ENCODE results near the gene MRC2. TPM values are rescaled to one million over a fixed set of nuclear protein-coding genes. Genes with fewer than 3 reads are reported as not detected.
A peak's percentile ranks its signal among the peaks of the same experiment; 100 is the strongest.

The MRC2 gene
- total RNA-seq, 1 donor from 2014 or later = 418 TPM

- no peaks in the 10 kb centered on the region for H3K27me3 Mint-ChIP-seq (ENCODE audit: unreplicated experiment)
- TF ChIP-seq CTCF (IDR thresholded peaks at IDR 0.05) = no peak
- DNase-seq (ENCODE audit: extremely low spot score, unreplicated experiment) = no peak
- peaks cover 12% of the 10 kb centered on the region for H3K36me3 Mint-ChIP-seq (ENCODE audit: unreplicated experiment)
- H3K4me3 Mint-ChIP-seq (ENCODE audit: unreplicated experiment) = no peak overlapping the region
- H3K27ac Mint-ChIP-seq (ENCODE audit: unreplicated experiment) = peak overlapping the region; percentile 72
- H3K9me3 Mint-ChIP-seq (ENCODE audit: unreplicated experiment) = no peaks in the 10 kb centered on the region
- H3K4me1 Mint-ChIP-seq (ENCODE audit: unreplicated experiment) = peaks cover 66% of the 10 kb centered on the region
These were observed 21.5 kb downstream of the MRC2 start for GRCh38 chr17:62648956-62649294.

- H3K4me1 Mint-ChIP-seq (ENCODE audit: unreplicated experiment) = peaks cover 67% of the 10 kb centered on the region
- no peak for TF ChIP-seq CTCF (IDR thresholded peaks at IDR 0.05)
- no peaks in the 10 kb centered on the region for H3K27me3 Mint-ChIP-seq (ENCODE audit: unreplicated experiment)
- H3K4me3 Mint-ChIP-seq (ENCODE audit: unreplicated experiment) = no peak overlapping the region
- DNase-seq (ENCODE audit: extremely low spot score, unreplicated experiment) = no peak
- peaks cover 12% of the 10 kb centered on the region for H3K36me3 Mint-ChIP-seq (ENCODE audit: unreplicated experiment)
- H3K9me3 Mint-ChIP-seq (ENCODE audit: unreplicated experiment) = no peaks in the 10 kb centered on the region
- no peak overlapping the region for H3K27ac Mint-ChIP-seq (ENCODE audit: unreplicated experiment)
These were observed 22.1 kb downstream of the MRC2 start for GRCh38 chr17:62649570-62649969.

- TF ChIP-seq CTCF (IDR thresholded peaks at IDR 0.05) = no peak
- Mint-ChIP-seq H3K9me3 (ENCODE audit: unreplicated experiment) (no peaks in the 10 kb centered on the region), H3K27ac (ENCODE audit: unreplicated experiment) (peak overlapping the region; percentile 88), H3K4me1 (ENCODE audit: unreplicated experiment) (peaks cover 66% of the 10 kb centered on the region), H3K36me3 (ENCODE audit: unreplicated experiment) (peaks cover 13% of the 10 kb centered on the region), H3K4me3 (ENCODE audit: unreplicated experiment) (no peak overlapping the region), H3K27me3 (ENCODE audit: unreplicated experiment) (no peaks in the 10 kb centered on the region)
- no peak for DNase-seq (ENCODE audit: extremely low spot score, unreplicated experiment)
These were observed 23.1 kb downstream of the MRC2 start for GRCh38 chr17:62650587-62650986.

- Mint-ChIP-seq H3K9me3 (ENCODE audit: unreplicated experiment) (no peaks in the 10 kb centered on the region), H3K27ac (ENCODE audit: unreplicated experiment) (peak overlapping the region; percentile 88), H3K4me3 (ENCODE audit: unreplicated experiment) (peak overlapping the region; percentile 70), H3K4me1 (ENCODE audit: unreplicated experiment) (peaks cover 69% of the 10 kb centered on the region), H3K36me3 (ENCODE audit: unreplicated experiment) (peaks cover 11% of the 10 kb centered on the region), H3K27me3 (ENCODE audit: unreplicated experiment) (no peaks in the 10 kb centered on the region)
- DNase-seq (ENCODE audit: extremely low spot score, unreplicated experiment) = no peak
- TF ChIP-seq CTCF (IDR thresholded peaks at IDR 0.05) = no peak
These were observed 25.0 kb downstream of the MRC2 start for GRCh38 chr17:62652251-62653001.

- H3K36me3 Mint-ChIP-seq (ENCODE audit: unreplicated experiment) = peaks cover 10% of the 10 kb centered on the region
- H3K4me3 Mint-ChIP-seq (ENCODE audit: unreplicated experiment) = peak overlapping the region; percentile 70
- H3K9me3 Mint-ChIP-seq (ENCODE audit: unreplicated experiment) = no peaks in the 10 kb centered on the region
- peaks cover 61% of the 10 kb centered on the region for H3K4me1 Mint-ChIP-seq (ENCODE audit: unreplicated experiment)
- DNase-seq (ENCODE audit: extremely low spot score, unreplicated experiment) = no peak
- TF ChIP-seq CTCF (IDR thresholded peaks at IDR 0.05) = peak; percentile 8
- no peaks in the 10 kb centered on the region for H3K27me3 Mint-ChIP-seq (ENCODE audit: unreplicated experiment)
- peak overlapping the region; percentile 88 for H3K27ac Mint-ChIP-seq (ENCODE audit: unreplicated experiment)
These were observed 25.7 kb downstream of the MRC2 start for GRCh38 chr17:62653002-62653825.
